Measurements from ENCODE around the gene VPS33B.
"Not testable (repeated sequence)": the region's sequence is repeated elsewhere in the genome, so short reads cannot be mapped to it uniquely, and the experiment has no call there.

Gene VPS33B

DNA sequence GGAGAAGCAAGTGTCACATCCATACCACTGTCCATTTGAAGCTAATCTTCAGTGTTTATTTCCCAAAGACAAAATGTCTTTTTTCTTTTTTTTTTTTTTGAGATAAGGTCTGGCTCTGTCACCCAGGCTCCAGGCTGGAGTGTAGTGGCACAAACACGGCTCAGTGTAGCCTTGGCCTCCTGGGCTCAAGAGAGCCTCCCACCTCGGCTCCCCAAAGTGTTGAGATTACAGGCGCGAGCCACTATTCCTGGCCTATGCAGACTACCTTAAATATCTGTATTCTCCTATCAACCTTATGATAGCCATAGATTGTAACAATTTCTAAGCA is 27.7 kb upstream of the VPS33B start:
- Histone ChIP-seq H3K9me3 (ENCODE audit: control insufficient read depth, insufficient read depth, low read length) (no peaks in the 10 kb centered on the region), H3K4me1 (ENCODE audit: control insufficient read depth, insufficient read depth, low read length) (no peaks in the 10 kb centered on the region), H3K36me3 (ENCODE audit: control insufficient read depth, insufficient read depth, low read length) (no peaks in the 10 kb centered on the region), H3K4me3 (ENCODE audit: low read depth, low read length) (no peak overlapping the region), H3K27me3 (ENCODE audit: control insufficient read depth, insufficient read depth, low read length) (no peaks in the 10 kb centered on the region), H3K9ac (ENCODE audit: low read depth, low read length) (no peak overlapping the region)

DNA sequence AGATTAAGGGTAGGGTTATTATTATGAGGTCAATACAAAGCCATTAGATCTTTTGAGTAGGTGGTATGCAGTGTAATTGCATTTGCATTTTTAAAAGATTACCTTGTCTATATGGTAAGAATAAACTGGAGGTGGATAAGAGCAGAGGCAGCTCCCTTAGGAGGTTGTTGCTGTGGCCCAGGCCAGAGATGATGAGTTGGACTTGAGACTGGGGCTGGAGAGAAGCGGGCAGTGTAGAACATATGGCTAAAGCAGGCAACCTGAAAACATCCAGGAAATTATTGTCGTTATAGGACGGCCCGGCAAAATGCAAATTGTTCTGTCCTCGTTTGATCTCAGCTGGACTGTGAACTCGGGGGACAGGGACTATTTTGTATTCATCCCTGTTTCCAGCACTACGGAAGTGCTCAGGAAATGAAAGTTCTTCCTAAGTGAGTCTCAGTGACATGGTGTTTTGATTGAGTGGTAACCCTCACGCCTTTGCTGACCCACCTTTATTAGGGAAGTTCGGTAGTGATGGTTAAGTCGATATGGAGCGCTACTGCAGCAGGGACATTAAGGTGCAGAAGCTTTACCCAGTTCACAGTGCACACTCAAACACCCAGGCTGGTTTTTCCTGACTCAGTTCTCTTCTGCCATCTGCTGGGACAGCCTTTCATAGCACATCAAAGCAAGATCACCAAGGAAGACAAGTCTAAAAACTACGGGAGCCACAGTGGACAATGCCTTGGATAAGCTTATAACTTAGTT is 27.2 kb upstream of the VPS33B start:
- Histone ChIP-seq H3K9ac (ENCODE audit: low read depth, low read length) (no peak overlapping the region), H3K36me3 (ENCODE audit: control insufficient read depth, insufficient read depth, low read length) (no peaks in the 10 kb centered on the region), H3K4me3 (ENCODE audit: low read depth, low read length) (no peak overlapping the region), H3K9me3 (ENCODE audit: control insufficient read depth, insufficient read depth, low read length) (no peaks in the 10 kb centered on the region), H3K4me1 (ENCODE audit: control insufficient read depth, insufficient read depth, low read length) (no peaks in the 10 kb centered on the region), H3K27me3 (ENCODE audit: control insufficient read depth, insufficient read depth, low read length) (no peaks in the 10 kb centered on the region)

DNA sequence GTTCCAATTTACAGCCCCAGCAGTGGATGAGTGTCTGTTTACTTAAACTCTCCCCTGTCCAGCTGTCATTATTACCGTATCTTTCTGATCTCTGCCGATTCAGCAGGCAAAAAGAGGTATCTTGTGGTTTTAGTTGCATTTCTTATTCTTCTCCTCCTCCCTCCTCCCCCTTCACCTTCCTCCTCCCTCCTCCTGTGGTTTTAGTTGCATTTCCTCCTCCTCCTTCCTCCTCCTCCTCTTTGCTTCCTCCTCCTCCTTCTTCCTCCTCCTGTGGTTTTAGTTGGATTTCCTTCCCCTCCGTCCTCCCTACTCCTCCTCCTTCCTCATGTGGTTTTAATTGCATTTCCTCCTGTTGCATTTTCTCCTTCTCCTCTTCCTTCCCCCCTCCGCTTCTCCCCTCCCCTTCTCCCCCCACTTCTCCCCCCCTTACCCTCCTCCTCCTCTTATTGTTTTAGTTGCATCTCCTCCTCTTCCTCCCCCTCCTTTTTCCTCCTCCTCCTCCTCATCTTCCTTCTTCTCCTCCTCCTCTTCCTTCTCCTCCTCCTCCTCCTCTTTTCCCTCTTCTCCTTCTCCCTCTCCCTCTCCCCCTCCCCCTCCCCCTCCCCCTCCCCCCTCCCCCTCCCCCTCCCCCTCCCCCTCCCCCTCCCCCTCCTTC is 25.3 kb upstream of the VPS33B start:
- no peaks in the 10 kb centered on the region for H3K9me3 ChIP-seq (ENCODE audit: control insufficient read depth, insufficient read depth, low read length)
- no peak overlapping the region for H3K4me3 ChIP-seq (ENCODE audit: low read depth, low read length)
- H3K4me1 ChIP-seq (ENCODE audit: control insufficient read depth, insufficient read depth, low read length): no peaks in the 10 kb centered on the region
- no peaks in the 10 kb centered on the region for H3K27me3 ChIP-seq (ENCODE audit: control insufficient read depth, insufficient read depth, low read length)
- H3K36me3 ChIP-seq (ENCODE audit: control insufficient read depth, insufficient read depth, low read length): no peaks in the 10 kb centered on the region
- no peak overlapping the region for H3K9ac ChIP-seq (ENCODE audit: low read depth, low read length)

- not testable (repeated sequence) for H3K4me3 ChIP-seq (ENCODE audit: low read depth, low read length); H3K9me3 ChIP-seq (ENCODE audit: control insufficient read depth, insufficient read depth, low read length); H3K4me1 ChIP-seq (ENCODE audit: control insufficient read depth, insufficient read depth, low read length); H3K9ac ChIP-seq (ENCODE audit: low read depth, low read length); H3K27me3 ChIP-seq (ENCODE audit: control insufficient read depth, insufficient read depth, low read length); H3K36me3 ChIP-seq (ENCODE audit: control insufficient read depth, insufficient read depth, low read length)
These were observed 23.7 kb upstream of the VPS33B start for GRCh38 chr15:91046056-91046455.

GRCh38 chr15:91045065-91045464 is 22.7 kb upstream of the VPS33B start:
- Histone ChIP-seq H3K27me3 (ENCODE audit: control insufficient read depth, insufficient read depth, low read length) (no peaks in the 10 kb centered on the region), H3K4me3 (ENCODE audit: low read depth, low read length) (no peak overlapping the region), H3K36me3 (ENCODE audit: control insufficient read depth, insufficient read depth, low read length) (no peaks in the 10 kb centered on the region), H3K9me3 (ENCODE audit: control insufficient read depth, insufficient read depth, low read length) (no peaks in the 10 kb centered on the region), H3K9ac (ENCODE audit: low read depth, low read length) (no peak overlapping the region), H3K4me1 (ENCODE audit: control insufficient read depth, insufficient read depth, low read length) (no peaks in the 10 kb centered on the region)

GRCh38 chr15:91043202-91043874 is 20.9 kb upstream of the VPS33B start:
- H3K4me1 ChIP-seq (ENCODE audit: control insufficient read depth, insufficient read depth, low read length): no peaks in the 10 kb centered on the region
- H3K9ac ChIP-seq (ENCODE audit: low read depth, low read length): no peak overlapping the region
- no peaks in the 10 kb centered on the region for H3K9me3 ChIP-seq (ENCODE audit: control insufficient read depth, insufficient read depth, low read length)
- H3K4me3 ChIP-seq (ENCODE audit: low read depth, low read length): no peak overlapping the region
- no peaks in the 10 kb centered on the region for H3K36me3 ChIP-seq (ENCODE audit: control insufficient read depth, insufficient read depth, low read length)
- no peaks in the 10 kb centered on the region for H3K27me3 ChIP-seq (ENCODE audit: control insufficient read depth, insufficient read depth, low read length)

GRCh38 chr15:91040856-91041255 is 18.5 kb upstream of the VPS33B start:
- no peaks in the 10 kb centered on the region for H3K4me1 ChIP-seq (ENCODE audit: control insufficient read depth, insufficient read depth, low read length)
- no peaks in the 10 kb centered on the region for H3K9me3 ChIP-seq (ENCODE audit: control insufficient read depth, insufficient read depth, low read length)
- H3K4me3 ChIP-seq (ENCODE audit: low read depth, low read length): no peak overlapping the region
- no peak overlapping the region for H3K9ac ChIP-seq (ENCODE audit: low read depth, low read length)
- H3K36me3 ChIP-seq (ENCODE audit: control insufficient read depth, insufficient read depth, low read length): no peaks in the 10 kb centered on the region
- H3K27me3 ChIP-seq (ENCODE audit: control insufficient read depth, insufficient read depth, low read length): no peaks in the 10 kb centered on the region

DNA sequence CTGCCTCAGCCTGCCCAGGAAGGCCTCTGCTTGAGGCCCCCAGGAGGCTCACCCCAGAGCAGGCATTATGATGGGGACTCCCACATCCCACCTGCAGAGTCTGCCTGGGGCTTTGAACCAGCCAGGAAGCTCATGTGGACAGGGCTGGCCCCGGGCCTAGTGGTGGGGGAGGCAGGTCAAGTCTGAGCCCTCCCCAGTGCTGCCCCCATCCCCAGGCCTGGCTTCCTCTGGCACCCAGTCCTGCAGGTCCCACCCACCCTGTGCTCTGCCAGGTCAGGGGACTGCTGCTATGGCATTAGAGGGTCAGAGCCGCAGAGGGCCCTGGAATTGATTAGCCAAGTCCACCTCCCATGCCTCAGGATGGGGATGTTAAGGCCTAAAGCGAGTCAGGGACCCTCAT is 17.6 kb upstream of the VPS33B start:
- H3K27me3 ChIP-seq (ENCODE audit: control insufficient read depth, insufficient read depth, low read length): no peaks in the 10 kb centered on the region
- H3K36me3 ChIP-seq (ENCODE audit: control insufficient read depth, insufficient read depth, low read length): no peaks in the 10 kb centered on the region
- H3K9ac ChIP-seq (ENCODE audit: low read depth, low read length): no peak overlapping the region

GRCh38 chr15:91032919-91033803 is 10.8 kb upstream of the VPS33B start:
- H3K9me3 ChIP-seq (ENCODE audit: control insufficient read depth, insufficient read depth, low read length): no peaks in the 10 kb centered on the region
- no peak overlapping the region for H3K4me3 ChIP-seq (ENCODE audit: low read depth, low read length)
- no peaks in the 10 kb centered on the region for H3K27me3 ChIP-seq (ENCODE audit: control insufficient read depth, insufficient read depth, low read length)
- H3K4me1 ChIP-seq (ENCODE audit: control insufficient read depth, insufficient read depth, low read length): no peaks in the 10 kb centered on the region
- H3K36me3 ChIP-seq (ENCODE audit: control insufficient read depth, insufficient read depth, low read length): no peaks in the 10 kb centered on the region
- no peak overlapping the region for H3K9ac ChIP-seq (ENCODE audit: low read depth, low read length)

More for the DNA sequence above, 17.6 kb upstream of the VPS33B start:
- no peaks in the 10 kb centered on the region for H3K4me1 ChIP-seq (ENCODE audit: control insufficient read depth, insufficient read depth, low read length)
- no peaks in the 10 kb centered on the region for H3K9me3 ChIP-seq (ENCODE audit: control insufficient read depth, insufficient read depth, low read length)
- H3K4me3 ChIP-seq (ENCODE audit: low read depth, low read length): no peak overlapping the region

- Histone ChIP-seq H3K36me3 (ENCODE audit: control insufficient read depth, insufficient read depth, low read length) (no peaks in the 10 kb centered on the region), H3K4me3 (ENCODE audit: low read depth, low read length) (no peak overlapping the region), H3K4me1 (ENCODE audit: control insufficient read depth, insufficient read depth, low read length) (no peaks in the 10 kb centered on the region), H3K9ac (ENCODE audit: low read depth, low read length) (no peak overlapping the region), H3K9me3 (ENCODE audit: control insufficient read depth, insufficient read depth, low read length) (no peaks in the 10 kb centered on the region), H3K27me3 (ENCODE audit: control insufficient read depth, insufficient read depth, low read length) (no peaks in the 10 kb centered on the region)
These were observed 9.4 kb upstream of the VPS33B start for GRCh38 chr15:91031796-91032195.

GRCh38 chr15:91027677-91028076 is 5.3 kb upstream of the VPS33B start:
- Histone ChIP-seq H3K9ac (ENCODE audit: low read depth, low read length) (no peak overlapping the region), H3K4me1 (ENCODE audit: control insufficient read depth, insufficient read depth, low read length) (no peaks in the 10 kb centered on the region), H3K27me3 (ENCODE audit: control insufficient read depth, insufficient read depth, low read length) (no peaks in the 10 kb centered on the region), H3K4me3 (ENCODE audit: low read depth, low read length) (no peak overlapping the region), H3K36me3 (ENCODE audit: control insufficient read depth, insufficient read depth, low read length) (no peaks in the 10 kb centered on the region), H3K9me3 (ENCODE audit: control insufficient read depth, insufficient read depth, low read length) (no peaks in the 10 kb centered on the region)

Data from iPS-15b (cell line).